ENCODE results near the gene MLKL. TPM values are rescaled to one million over a fixed set of nuclear protein-coding genes. Genes with fewer than 3 reads are reported as not detected.

The MLKL gene
- total and polyA plus RNA-seq, 2 of the 13 experiments (the other 11 are each of a cell fraction or from before 2014, with no cell fraction given): 6.4 to 10.7 TPM

GRCh38 chr16:74734361-74735161 lies 33.9 kb upstream of the MLKL start (continued):
- TF ChIP-seq ZBTB46 (CRISPR knock-in tag; IDR thresholded peaks at IDR 0.05; ENCODE audit: borderline replicate concordance): no peak
- no peak for TF ChIP-seq GTF2F1 (IDR thresholded peaks at IDR 0.05; ENCODE audit: low read length)
- TF ChIP-seq NRL (CRISPR knock-in tag; IDR thresholded peaks at IDR 0.05; ENCODE audit: borderline replicate concordance): peak; percentile 63; the same call in 1 of the 2 replicates
- TF ChIP-seq GABPA (IDR thresholded peaks at IDR 0.05; ENCODE audit: low read depth, low read length): no peak
- no peak for TF ChIP-seq GABPA (CRISPR knock-in tag; IDR thresholded peaks at IDR 0.05; ENCODE audit: low read depth)
- TF ChIP-seq ZBTB14 (CRISPR knock-in tag; IDR thresholded peaks at IDR 0.05): no peak
- no peak for TF ChIP-seq ZFP36 (IDR thresholded peaks at IDR 0.05; ENCODE audit: borderline replicate concordance, low read depth, low read length, partially characterized antibody)
- no peak for TF ChIP-seq ZSCAN25 (CRISPR knock-in tag; IDR thresholded peaks at IDR 0.05)
- no peak for TF ChIP-seq MAFG (CRISPR knock-in tag; IDR thresholded peaks at IDR 0.05)
- peak; percentile 48; the same call in 1 of the 2 replicates for TF ChIP-seq ZNF446 (CRISPR knock-in tag; IDR thresholded peaks at IDR 0.05)
- no peak for TF ChIP-seq BORCS8-MEF2B (CRISPR knock-in tag; IDR thresholded peaks at IDR 0.05)
- no peak for TF ChIP-seq PRPF4 (IDR thresholded peaks at IDR 0.05; ENCODE audit: low read depth, low read length, poor library complexity, severe bottlenecking)
- no peak for TF ChIP-seq ZNF263 (CRISPR knock-in tag; IDR thresholded peaks at IDR 0.05)
- no peak for TF ChIP-seq REXO4 (CRISPR knock-in tag; IDR thresholded peaks at IDR 0.05; ENCODE audit: borderline replicate concordance)
- TF ChIP-seq ZNF800 (CRISPR knock-in tag; IDR thresholded peaks at IDR 0.05): no peak
- TF ChIP-seq HMGXB3 (CRISPR knock-in tag; IDR thresholded peaks at IDR 0.05; ENCODE audit: borderline replicate concordance): no peak

Measured in HepG2 (cell line).